GM12874 (cell line): ENCODE measurements around the gene ATF1.

Source experiments
- TF ChIP-seq, protein P1 (sequence below): IDR thresholded peaks from 2 replicates; pipeline ENCODE4 v1.5.1; 2011; ENCODE audit warnings: low read depth, mild to moderate bottlenecking, control low read depth, low read length, moderate library complexity; ENCODE audit not compliant: insufficient read depth

The ATF1 gene

DNA sequence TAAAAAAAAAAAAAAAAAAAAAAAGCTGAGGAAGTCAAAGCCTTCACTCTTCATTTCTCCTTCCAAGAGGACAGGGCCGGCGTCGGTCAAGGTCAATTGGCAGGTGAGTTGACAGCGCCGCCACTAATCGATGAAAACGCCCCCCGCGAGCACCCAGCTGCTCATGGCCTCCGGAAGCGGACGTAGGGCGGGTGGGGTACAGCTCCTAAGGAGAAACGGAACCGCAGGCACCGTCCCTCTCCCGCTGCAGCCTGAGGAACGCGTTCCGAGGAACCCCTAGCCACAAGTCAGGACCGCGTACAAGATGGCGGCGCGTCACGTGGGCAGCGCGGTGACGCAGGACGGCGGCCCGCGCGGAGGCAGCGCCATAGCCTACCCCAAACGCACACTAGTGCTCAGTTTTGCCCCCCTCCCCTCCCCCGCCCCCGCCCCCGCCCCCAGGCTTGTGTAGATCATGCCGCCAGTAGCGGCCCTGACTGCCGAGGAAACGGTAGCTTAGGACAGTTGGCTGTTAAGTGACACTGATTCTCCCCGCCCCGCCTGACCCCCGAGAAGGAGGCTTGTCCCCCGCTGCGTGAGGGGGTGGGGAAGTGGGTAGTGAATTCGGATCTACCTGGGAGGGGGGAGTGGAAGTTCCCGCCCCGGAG lies at the start of gene ATF1:
Gene ATF1, plus strand, starts transcription at position 463 of the 647 bp plus-strand sequence. CDS start 16,045 bp downstream, outside the sequence.
- TF ChIP-seq, protein P1, sequence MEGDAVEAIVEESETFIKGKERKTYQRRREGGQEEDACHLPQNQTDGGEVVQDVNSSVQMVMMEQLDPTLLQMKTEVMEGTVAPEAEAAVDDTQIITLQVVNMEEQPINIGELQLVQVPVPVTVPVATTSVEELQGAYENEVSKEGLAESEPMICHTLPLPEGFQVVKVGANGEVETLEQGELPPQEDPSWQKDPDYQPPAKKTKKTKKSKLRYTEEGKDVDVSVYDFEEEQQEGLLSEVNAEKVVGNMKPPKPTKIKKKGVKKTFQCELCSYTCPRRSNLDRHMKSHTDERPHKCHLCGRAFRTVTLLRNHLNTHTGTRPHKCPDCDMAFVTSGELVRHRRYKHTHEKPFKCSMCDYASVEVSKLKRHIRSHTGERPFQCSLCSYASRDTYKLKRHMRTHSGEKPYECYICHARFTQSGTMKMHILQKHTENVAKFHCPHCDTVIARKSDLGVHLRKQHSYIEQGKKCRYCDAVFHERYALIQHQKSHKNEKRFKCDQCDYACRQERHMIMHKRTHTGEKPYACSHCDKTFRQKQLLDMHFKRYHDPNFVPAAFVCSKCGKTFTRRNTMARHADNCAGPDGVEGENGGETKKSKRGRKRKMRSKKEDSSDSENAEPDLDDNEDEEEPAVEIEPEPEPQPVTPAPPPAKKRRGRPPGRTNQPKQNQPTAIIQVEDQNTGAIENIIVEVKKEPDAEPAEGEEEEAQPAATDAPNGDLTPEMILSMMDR = no peak

DNA sequence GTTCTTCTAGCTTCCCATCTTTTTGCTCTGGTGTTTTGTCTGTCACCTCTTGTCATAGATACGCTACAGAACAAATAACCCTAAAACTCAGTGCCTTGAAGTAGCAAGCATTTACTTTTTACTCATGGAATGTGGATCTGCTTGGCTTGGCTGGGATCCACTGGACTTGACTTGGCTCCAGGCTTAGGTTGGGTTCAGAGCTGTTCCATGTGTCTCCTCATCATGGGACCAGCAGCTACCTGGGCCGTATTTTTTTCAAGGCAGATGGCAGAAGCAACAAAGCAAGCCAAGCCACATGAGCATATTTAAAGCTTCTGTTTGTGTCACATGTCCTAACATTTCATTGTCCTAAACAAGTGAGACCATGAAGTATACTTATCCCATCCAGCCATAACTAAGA lies 48.7 kb upstream of the ATF1 start:
- TF ChIP-seq, protein P1 = no peak

DNA sequence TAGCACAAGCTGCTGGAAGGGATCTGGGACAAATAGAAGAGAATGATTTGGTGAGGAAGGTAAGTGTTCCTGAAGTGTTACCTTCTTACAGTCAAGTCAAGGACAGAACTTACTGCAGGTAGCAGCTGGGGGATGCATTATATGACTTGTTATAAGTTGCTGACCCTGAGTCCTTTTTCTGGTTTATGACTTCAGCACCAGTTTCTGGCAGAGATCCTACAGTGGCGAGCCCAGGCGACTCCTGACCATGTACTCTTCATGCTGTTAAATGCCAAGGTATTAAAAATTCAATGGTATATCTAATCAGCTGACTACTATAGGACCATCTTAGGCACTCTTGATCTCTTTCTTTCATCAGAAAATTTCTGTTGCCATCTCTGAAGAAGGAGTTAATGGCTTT lies 45.1 kb upstream of the ATF1 start:
- TF ChIP-seq, protein P1 = no peak

DNA sequence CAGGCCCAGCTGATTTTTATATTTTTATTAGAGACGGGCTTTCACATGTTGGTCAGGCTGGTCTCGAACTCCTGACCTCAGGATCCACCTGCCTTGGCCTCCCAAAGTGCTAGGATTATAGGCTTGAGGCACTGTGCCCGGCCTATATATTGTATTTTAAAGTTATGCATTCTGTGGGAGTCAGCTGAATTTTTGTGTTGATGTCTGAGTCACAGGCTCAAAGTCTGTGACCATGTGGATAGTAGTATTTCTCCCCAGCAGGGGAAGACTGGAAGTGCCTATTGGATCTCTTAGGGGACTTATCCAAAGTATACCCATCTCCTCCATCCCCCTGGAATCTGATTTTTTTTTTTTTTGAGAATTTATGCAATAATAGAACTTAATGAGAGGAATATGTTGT lies 43.8 kb upstream of the ATF1 start:
- TF ChIP-seq, protein P1 = no peak

DNA sequence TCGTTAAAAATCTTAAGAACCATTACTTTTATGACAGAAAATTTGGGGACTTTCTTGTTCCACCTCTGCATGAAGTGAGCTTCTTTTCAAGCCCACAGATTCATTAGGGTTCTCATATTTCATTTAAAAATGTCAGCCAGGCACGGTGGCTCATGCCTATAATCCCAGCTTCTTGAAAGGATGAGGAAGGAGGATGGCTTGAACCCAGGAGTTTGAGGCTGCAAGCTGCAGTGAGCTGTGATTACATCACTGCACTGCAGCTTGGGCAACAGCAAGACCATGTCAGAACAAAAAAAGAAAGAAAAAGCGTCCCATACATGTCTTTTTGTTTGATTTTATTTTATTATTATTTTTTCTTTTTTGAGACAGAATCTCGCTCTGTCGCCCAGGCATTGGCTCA lies 43.4 kb upstream of the ATF1 start:
- TF ChIP-seq, protein P1 = no peak

DNA sequence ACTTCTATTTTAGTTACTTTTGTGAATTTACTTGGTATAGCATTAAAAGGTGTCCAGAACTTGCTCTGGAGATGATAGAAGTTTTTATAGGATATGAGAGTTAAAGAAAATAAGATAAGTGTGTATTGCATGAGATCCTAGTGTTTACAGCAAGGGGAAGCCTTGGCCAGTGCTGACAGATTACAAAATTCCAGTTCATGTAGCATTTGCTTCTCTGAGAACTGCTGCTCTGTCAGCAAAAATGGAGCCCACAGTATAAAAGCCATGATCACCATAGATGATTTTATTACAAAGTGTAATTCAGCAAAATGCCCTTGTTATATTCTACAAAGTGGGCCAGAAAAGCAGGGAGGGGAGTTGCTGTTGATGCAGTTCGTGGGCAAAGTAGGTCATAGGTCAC lies 40.0 kb upstream of the ATF1 start:
- TF ChIP-seq, protein P1 = no peak

DNA sequence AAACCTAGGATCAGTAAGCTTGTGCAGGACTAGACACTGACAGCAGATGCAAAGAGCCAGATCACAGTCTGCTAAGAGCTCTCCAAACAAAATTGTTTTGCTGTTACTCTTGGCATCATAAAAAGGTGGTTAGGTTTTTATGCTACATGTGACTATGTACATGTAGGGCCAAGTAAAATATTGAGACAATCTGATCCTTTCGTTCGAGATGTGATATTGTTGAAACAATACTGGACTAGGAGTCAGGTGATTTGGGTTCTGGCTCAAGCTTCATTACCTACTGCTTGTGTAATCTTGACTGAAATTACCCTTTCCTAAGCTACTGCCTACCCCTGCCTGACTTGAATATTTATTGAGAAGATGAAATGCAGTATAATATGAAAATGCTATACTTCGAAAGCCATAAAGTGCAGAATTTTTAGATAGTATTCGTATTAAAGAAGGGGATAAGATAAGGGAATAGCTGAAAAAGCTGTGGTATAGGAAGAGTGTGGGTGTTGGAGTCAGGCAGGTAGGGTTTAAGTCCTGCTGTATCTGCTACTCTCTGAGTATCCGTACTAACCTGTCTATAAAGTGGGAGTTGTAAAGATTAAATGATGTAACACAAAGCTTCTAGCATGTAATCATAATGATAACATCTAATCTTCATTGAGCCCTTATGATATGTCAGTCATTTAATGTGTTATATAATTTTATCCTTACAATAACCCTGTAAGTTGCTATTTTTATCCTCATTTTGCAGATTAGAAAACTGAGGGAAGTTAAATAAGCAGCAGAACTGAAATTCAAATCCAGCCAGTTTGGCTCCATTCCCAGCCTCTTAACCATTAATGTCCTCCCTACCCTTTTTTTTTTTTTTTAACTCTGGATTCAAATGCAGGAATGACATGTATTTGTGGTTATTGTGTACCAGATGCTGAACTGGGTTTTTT lies 38.6 kb upstream of the ATF1 start:
- TF ChIP-seq, protein P1 = no peak
